ENCODE data around the gene IQSEC3.
"Not testable (repeated sequence)": the region's sequence is repeated elsewhere in the genome, so short reads cannot be mapped to it uniquely, and the experiment has no call there.

The IQSEC3 gene

DNA sequence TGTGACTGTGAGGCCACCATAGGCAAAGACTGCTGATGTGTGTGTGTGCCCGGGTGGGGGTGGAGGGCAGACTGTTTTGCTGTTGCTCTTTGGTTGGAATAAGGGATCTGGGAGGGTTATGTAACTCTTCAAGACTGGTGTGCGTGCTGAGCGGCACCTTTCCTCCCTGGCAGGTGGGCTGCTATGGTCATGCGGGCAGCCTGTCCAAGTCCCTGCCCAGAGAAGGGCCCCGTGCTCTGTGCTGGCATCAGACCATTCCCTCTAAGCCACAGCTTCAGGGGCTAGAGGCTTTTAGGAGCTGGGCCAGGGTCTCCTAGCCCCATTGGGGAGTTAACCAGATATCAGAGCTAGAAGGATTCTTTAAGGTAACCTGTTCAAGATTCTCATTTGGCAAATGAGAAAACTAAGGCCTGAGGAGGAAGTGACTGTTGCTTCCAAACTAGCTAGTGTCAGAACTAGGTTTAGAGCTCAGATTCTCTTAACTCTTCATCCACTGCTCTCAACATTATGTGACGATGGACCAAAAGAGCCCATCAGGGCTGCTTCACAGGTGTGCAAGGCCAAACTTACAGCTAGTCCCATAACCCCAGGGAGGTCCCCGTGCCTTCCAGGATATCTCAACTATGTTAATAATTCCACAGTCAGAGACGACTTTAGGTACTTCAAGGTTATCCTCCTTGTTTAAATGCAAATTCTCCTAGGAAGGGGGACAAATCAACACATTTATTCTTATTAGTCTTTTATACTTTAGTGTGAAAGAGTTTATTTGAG lies 8.0 kb downstream of the IQSEC3 start:
- FAIRE-seq; DNase-seq (ENCODE audit: insufficient read length): not testable (repeated sequence)

DNA sequence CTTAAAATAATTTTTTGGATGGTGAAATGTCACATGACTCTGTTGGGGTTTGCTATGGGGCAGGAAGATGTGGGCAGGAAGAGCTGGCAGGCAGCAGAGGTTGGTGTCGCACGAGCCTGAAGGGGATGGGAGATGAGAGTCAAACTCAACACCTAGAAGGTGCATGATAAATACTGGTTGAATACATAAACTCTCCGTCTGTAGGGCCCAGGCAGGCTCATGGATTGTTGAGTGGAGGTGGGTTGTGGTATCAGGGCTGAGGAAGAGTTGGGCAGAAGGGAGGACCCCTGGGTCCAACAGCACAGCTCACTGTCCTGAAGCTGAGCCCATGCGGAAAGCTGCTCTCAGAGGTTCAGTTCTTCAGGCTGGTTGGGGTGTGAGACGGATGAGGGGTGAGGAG lies 9.0 kb downstream of the IQSEC3 start:
- not testable (repeated sequence) for FAIRE-seq; DNase-seq (ENCODE audit: insufficient read length)

DNA sequence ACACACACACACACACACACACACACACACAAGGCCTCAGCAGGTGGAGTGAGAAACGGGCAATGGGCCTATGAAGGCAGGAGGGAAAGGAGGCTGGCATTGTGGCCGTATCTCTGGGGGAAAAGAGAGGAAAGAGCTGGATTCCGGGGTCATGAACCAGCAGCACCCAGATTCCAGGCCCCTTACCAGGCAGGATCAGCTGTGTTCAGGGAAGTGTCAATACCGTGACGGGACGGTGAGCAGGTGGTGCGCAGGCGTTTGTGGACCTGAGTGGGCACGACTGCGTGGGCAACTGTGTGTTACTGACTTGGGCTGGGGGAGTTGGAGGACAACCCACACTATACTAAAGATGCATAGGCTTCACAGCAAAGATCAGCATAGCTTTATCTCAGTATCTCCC lies 9.5 kb downstream of the IQSEC3 start:
- not testable (repeated sequence) for FAIRE-seq; DNase-seq (ENCODE audit: insufficient read length)

GRCh38 chr12:76551-76950 lies 10.0 kb downstream of the IQSEC3 start:
- FAIRE-seq; DNase-seq (ENCODE audit: insufficient read length): not testable (repeated sequence)

GRCh38 chr12:77101-77719 lies 10.6 kb downstream of the IQSEC3 start:
- DNase-seq (ENCODE audit: insufficient read length); FAIRE-seq: not testable (repeated sequence)

DNA sequence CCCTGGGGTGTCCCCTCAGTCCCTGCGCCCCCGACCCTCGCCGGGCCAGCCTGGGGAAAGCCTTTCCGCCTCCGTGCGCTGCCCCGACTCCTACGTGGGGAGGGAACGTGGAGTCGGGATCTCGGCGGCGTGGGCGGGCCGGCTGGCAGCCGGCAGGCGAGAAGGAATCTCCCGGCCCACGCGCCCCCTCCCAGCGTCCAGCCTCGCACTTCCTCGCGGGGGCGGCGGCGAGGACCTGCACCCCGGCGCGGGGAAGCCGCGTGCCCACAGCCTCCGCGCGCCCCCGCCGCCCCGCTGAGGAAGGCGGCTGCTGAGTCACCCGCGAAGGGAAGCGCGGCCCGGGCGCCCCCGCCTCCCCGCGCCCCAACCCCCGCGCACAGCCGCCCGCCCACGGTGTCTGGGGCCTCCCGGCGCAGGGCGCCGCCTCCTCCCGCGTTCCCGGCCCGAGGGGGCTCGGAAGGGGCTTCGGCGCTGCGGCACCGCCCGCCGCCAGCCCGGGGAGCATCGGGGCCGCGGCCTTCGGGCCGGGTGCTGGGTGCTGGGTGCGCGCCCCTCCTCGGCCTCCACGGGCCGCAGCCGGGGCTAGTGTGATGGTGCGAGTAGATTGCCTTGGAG lies 11.3 kb downstream of the IQSEC3 start:
- FAIRE-seq; DNase-seq (ENCODE audit: insufficient read length): not testable (repeated sequence)

GRCh38 chr12:78981-79380 lies 12.4 kb downstream of the IQSEC3 start:
- TF ChIP-seq POLR2AphosphoS5 (IDR thresholded peaks at IDR 0.05; ENCODE audit: low read depth, low read length), result no peak
- no peak for TF ChIP-seq POLR2A (IDR thresholded peaks at IDR 0.05; ENCODE audit: low read depth, low read length)
- no peak for TF ChIP-seq TAF1 (IDR thresholded peaks at IDR 0.05; ENCODE audit: borderline replicate concordance, low read depth, low read length)
- FAIRE-seq, result no peak
- no peak for DNase-seq (ENCODE audit: insufficient read length)

- TF ChIP-seq POLR2A (IDR thresholded peaks at IDR 0.05; ENCODE audit: low read depth, low read length) (no peak), POLR2AphosphoS5 (IDR thresholded peaks at IDR 0.05; ENCODE audit: low read depth, low read length) (no peak), TAF1 (IDR thresholded peaks at IDR 0.05; ENCODE audit: borderline replicate concordance, low read depth, low read length) (no peak)
- DNase-seq (ENCODE audit: insufficient read length), result no peak
- FAIRE-seq, result no peak
Observed at GRCh38 chr12:80681-81190, 14.2 kb downstream of the IQSEC3 start.

DNA sequence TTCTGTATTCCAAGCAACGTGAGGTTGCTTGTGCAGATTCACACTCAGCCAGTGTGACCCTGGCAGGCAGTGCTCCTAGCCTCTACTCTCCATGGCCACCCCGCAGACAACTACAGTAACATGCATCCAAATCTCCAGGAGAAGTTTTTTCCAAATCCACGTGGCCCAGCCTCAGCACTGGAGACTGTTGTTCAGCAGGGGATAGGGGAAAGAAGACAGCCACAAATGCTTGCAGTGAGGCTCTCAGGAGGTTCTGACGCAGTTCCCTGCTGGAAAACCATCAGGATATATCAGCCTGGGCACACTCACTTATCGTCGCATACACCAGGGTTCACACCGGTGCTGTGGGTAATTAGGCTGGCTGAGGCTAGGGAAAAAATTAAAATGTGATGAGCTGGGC lies 16.2 kb downstream of the IQSEC3 start:
- no peak for TF ChIP-seq TAF1 (IDR thresholded peaks at IDR 0.05; ENCODE audit: borderline replicate concordance, low read depth, low read length)
- no peak for TF ChIP-seq POLR2AphosphoS5 (IDR thresholded peaks at IDR 0.05; ENCODE audit: low read depth, low read length)
- TF ChIP-seq POLR2A (IDR thresholded peaks at IDR 0.05; ENCODE audit: low read depth, low read length), result no peak
- FAIRE-seq (no peak), DNase-seq (ENCODE audit: insufficient read length) (no peak)

DNA sequence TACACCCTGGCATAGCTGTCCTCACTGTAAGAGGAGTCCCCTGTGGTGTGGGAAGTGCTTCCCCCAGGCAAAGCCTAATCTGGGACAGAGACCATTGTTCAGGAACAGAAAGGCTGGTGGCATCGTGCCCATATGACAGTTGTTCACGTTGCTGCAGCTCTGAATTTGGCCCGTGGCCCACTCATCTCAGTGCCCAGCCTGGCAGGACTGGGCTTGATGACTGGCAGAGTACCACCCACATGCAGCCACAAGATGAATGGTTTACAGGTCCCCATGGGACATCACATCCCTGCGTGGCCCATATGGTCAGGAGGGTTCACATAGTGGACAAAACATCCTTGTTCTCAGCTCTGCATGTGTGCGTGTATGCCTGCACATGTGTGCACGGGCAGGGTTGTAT lies 17.5 kb downstream of the IQSEC3 start:
- no peak for DNase-seq (ENCODE audit: insufficient read length)
- FAIRE-seq, result no peak
- TF ChIP-seq POLR2AphosphoS5 (IDR thresholded peaks at IDR 0.05; ENCODE audit: low read depth, low read length) (no peak), POLR2A (IDR thresholded peaks at IDR 0.05; ENCODE audit: low read depth, low read length) (no peak), TAF1 (IDR thresholded peaks at IDR 0.05; ENCODE audit: borderline replicate concordance, low read depth, low read length) (no peak)

GRCh38 chr12:85191-85666 lies 18.7 kb downstream of the IQSEC3 start:
- FAIRE-seq, result no peak
- no peak for DNase-seq (ENCODE audit: insufficient read length)
- TF ChIP-seq POLR2A (IDR thresholded peaks at IDR 0.05; ENCODE audit: low read depth, low read length), result no peak
- TF ChIP-seq TAF1 (IDR thresholded peaks at IDR 0.05; ENCODE audit: borderline replicate concordance, low read depth, low read length), result no peak
- no peak for TF ChIP-seq POLR2AphosphoS5 (IDR thresholded peaks at IDR 0.05; ENCODE audit: low read depth, low read length)

DNA sequence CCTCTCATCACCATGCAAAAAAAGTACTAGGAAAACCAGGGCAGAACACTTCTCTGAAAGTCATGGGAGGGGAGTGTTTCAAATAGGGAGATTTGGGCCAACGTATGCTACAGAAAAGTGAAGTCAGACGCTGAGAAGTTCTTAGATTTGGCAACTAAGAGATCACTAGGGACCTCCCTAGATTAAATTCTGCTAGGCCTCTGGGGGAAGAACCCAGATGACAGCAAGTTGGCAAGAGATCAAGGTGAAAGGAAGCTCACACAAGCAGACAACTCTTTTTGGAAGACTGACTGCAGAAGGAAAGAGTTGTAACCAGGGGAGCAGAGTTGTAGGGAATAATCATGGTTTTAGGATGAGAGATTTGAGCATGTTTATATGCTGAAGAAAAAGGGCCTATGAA lies 20.7 kb downstream of the IQSEC3 start:
- FAIRE-seq (no peak), DNase-seq (ENCODE audit: insufficient read length) (no peak)
- TF ChIP-seq POLR2A (IDR thresholded peaks at IDR 0.05; ENCODE audit: low read depth, low read length), result no peak
- TF ChIP-seq POLR2AphosphoS5 (IDR thresholded peaks at IDR 0.05; ENCODE audit: low read depth, low read length), result no peak
- TF ChIP-seq TAF1 (IDR thresholded peaks at IDR 0.05; ENCODE audit: borderline replicate concordance, low read depth, low read length), result no peak

GRCh38 chr12:87856-88255 lies 21.3 kb downstream of the IQSEC3 start:
- DNase-seq (ENCODE audit: insufficient read length) (no peak), FAIRE-seq (no peak)
- no peak for TF ChIP-seq POLR2AphosphoS5 (IDR thresholded peaks at IDR 0.05; ENCODE audit: low read depth, low read length)
- no peak for TF ChIP-seq POLR2A (IDR thresholded peaks at IDR 0.05; ENCODE audit: low read depth, low read length)
- no peak for TF ChIP-seq TAF1 (IDR thresholded peaks at IDR 0.05; ENCODE audit: borderline replicate concordance, low read depth, low read length)
